WERI-Rb-1 (cell line): ENCODE measurements around the gene SYTL5.

ENCODE experiments used
- DNase-seq: peaks from one replicate; pipeline ENCODE4 v3.0.0-alpha.2; 2020
- H3K27ac ChIP-seq: fragments of 250-450 bp; sonication (Bioruptor Pico); 2 replicates; pipeline ENCODE4 v1.5.1; 2020; ENCODE audit warnings: mild to moderate bottlenecking, moderate library complexity
- H3K27me3 ChIP-seq: fragments of 250-450 bp; sonication (Bioruptor Pico); 2 replicates; pipeline ENCODE4 v1.5.1; 2021; ENCODE audit warnings: mild to moderate bottlenecking, low read depth, moderate library complexity; ENCODE audit not compliant: insufficient read depth, severe bottlenecking
- H3K36me3 ChIP-seq: fragments of 250-450 bp; sonication (Bioruptor Pico); 2 replicates; pipeline ENCODE4 v1.5.1; 2020; ENCODE audit warnings: mild to moderate bottlenecking, moderate library complexity
- H3K4me3 ChIP-seq: 2 replicates; pipeline ENCODE4 v1.5.1; 2011; ENCODE audit warnings: low read depth, mild to moderate bottlenecking, control low read depth, low read length
- H3K9me3 ChIP-seq: fragments of 250-450 bp; sonication (Bioruptor Pico); 2 replicates; pipeline ENCODE4 v1.5.1; 2021; ENCODE audit warnings: mild to moderate bottlenecking, moderate library complexity; ENCODE audit not compliant: severe bottlenecking
- TF ChIP-seq, protein P1 (sequence below): IDR thresholded peaks from 2 replicates; pipeline ENCODE4 v1.5.1; 2011; ENCODE audit warnings: low read depth, mild to moderate bottlenecking, control low read depth, inconsistent platforms, low read length

Gene SYTL5

DNA sequence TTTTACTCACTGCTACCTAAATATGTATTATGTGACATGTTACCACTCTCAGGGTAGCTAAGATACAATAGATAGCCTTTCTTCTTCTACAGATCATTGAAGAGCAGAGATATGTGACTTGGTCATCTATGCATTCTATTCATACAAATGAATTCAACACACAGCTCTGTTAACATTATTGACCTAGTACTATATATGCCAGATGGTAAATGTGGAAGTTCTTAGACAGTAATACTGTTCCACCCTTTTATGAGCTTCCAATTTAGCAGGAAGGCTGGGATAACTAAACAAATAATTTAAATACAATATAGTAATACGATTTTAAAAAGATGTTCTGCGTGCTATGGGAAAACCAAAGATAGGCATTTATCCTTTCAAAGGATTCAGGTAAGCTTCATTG, 76.0 kb downstream of the SYTL5 start:
- Histone ChIP-seq H3K4me3 (no peak overlapping the region), H3K27me3 (peaks cover 41% of the 10 kb centered on the region), H3K27ac (no peak overlapping the region), H3K9me3 (no peaks in the 10 kb centered on the region), H3K36me3 (no peaks in the 10 kb centered on the region)
- DNase-seq = no peak
- TF ChIP-seq, protein P1, sequence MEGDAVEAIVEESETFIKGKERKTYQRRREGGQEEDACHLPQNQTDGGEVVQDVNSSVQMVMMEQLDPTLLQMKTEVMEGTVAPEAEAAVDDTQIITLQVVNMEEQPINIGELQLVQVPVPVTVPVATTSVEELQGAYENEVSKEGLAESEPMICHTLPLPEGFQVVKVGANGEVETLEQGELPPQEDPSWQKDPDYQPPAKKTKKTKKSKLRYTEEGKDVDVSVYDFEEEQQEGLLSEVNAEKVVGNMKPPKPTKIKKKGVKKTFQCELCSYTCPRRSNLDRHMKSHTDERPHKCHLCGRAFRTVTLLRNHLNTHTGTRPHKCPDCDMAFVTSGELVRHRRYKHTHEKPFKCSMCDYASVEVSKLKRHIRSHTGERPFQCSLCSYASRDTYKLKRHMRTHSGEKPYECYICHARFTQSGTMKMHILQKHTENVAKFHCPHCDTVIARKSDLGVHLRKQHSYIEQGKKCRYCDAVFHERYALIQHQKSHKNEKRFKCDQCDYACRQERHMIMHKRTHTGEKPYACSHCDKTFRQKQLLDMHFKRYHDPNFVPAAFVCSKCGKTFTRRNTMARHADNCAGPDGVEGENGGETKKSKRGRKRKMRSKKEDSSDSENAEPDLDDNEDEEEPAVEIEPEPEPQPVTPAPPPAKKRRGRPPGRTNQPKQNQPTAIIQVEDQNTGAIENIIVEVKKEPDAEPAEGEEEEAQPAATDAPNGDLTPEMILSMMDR = no peak

DNA sequence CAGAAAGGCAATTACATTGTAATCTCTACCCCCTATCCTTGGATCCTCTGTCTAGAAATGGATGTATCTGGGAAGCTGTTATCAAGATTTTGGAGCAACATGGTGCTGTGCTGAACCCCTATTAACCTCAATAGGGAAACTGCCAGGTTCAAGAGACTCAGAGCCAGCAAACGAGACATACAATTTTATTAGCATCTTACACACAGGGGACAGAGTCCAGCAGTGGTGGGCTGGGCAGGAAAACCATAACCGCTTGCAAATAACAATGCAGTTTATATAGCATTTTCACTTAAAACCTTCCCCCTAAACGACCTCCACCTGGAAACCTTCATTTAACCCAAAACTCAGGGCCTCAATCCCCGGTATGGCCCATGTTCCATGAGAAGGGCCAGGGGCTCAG, 79.5 kb downstream of the SYTL5 start:
- Histone ChIP-seq H3K27me3 (peaks cover 21% of the 10 kb centered on the region), H3K36me3 (no peaks in the 10 kb centered on the region), H3K4me3 (no peak overlapping the region), H3K9me3 (no peaks in the 10 kb centered on the region), H3K27ac (no peak overlapping the region)
- no peak for DNase-seq
- TF ChIP-seq, protein P1 = no peak

DNA sequence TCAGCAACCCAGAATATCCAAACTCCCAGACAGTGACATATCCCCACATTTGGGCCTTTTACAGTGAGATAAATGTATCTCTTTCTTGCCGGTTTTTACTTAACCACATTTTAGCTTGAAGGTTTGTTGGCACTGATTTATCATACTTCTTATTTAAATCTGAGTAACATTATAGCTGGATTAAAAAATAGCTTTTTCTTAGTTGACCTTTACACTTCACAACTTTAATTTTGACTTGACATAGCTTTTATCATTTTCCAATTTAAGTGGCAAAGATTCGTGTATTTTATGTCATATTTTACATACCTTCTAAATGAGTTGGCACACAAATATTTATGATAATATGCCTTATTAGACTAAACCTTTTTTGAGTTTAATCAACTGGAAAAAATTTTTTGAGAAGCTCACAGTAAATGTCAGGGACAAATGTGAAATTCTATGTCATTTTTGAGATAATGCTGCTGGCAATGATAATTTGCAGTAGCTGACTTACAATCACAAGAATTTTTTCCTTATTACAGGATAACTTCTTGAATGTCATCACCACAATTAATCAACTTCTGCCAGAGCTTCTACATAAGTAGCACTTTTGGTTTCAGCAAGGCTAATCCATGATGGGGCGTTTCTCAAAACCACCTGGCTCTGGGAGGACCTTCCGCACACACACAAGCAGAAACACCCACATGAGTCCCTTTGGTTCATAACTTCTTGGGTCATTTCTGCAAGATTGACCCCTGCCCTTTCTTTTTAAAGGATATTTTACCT, 80.3 kb downstream of the SYTL5 start:
- TF ChIP-seq, protein P1 = no peak
- Histone ChIP-seq H3K36me3 (no peaks in the 10 kb centered on the region), H3K27ac (no peak overlapping the region), H3K9me3 (no peaks in the 10 kb centered on the region), H3K4me3 (no peak overlapping the region), H3K27me3 (peaks cover 12% of the 10 kb centered on the region)
- DNase-seq = no peak

DNA sequence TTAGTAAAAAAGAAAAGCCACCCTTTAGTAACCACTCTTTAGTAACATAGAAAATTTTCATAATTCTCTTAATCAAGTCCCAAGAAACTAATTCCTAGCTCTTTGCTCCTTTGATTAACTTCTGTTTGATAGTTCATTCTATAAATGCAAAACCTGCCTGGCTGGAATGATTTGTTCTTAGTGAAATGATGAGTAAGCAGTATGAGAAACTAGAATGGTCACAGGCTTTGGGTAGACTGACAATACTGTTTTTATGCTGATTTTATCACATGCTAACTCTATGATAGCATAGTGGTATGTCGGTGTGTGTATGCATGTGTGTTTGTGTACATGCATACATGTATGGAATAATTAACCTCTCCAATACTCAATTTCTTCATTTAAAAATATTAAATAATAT, 81.2 kb downstream of the SYTL5 start:
- H3K9me3 ChIP-seq = no peaks in the 10 kb centered on the region
- DNase-seq = no peak
- H3K36me3 ChIP-seq = no peaks in the 10 kb centered on the region
- H3K27me3 ChIP-seq = peaks cover 3% of the 10 kb centered on the region
- TF ChIP-seq, protein P1 = no peak
- no peak overlapping the region for H3K4me3 ChIP-seq
- no peak overlapping the region for H3K27ac ChIP-seq

DNA sequence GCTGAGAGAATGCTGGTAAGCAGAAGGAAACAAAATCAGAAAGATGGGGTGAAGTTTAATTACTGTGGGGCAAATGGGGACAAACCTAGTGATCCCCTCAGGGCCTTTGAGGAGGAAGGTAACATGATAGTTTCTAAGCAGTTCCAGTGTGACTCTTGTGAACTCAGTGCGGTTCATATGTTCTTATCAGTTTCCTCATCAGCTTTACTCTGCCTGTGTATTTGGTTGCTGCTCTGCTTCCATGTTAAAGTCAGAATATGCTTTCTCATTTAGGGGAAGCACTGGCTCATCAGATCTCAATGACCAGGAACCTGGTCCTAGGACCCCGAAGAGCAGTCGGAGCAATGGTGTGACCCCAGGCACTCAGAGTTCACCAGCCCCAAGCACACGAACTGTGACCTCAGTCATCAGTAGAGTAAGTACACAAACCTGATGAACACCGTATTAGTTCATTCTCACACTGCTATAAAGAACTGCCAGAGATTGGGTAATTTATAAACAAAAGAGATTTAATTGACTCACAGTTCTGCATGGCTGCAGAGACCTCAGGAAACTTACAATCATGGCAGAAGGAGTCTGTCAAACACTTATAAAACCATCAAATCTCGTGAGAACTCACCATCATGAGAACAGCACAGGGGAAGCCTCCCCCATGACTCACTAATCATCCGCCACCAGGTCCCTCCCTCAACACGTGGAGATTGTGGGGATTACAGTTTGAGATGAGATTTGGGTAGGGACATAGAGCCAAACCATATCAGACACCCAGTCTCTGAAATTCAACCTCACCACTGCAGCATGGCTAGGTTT, 83.0 kb downstream of the SYTL5 start:
- Histone ChIP-seq H3K27me3 (no peaks in the 10 kb centered on the region), H3K36me3 (no peaks in the 10 kb centered on the region), H3K9me3 (no peaks in the 10 kb centered on the region), H3K4me3 (no peak overlapping the region), H3K27ac (no peak overlapping the region)
- TF ChIP-seq, protein P1 = no peak
- DNase-seq = no peak
